Breast epithelium (tissue), 3 donors: Measurements from ENCODE around the gene SLC30A10.
"Not testable (repeated sequence)": the region's sequence is repeated elsewhere in the genome, so short reads cannot be mapped to it uniquely, and the experiment has no call there.

Source experiments
- POLR2A ChIP-seq: fragments of 450-650 bp; IDR thresholded peaks from one replicate; pipeline ENCODE4 v1.6.1; 2016; ENCODE audit warnings: antibody characterized with exemption, mild to moderate bottlenecking, moderate library complexity
- POLR2AphosphoS5 ChIP-seq, 3 donors: sonication (generic); formaldehyde crosslinking; IDR thresholded peaks; one replicate each; pipeline ENCODE4 v1.6.1; 2017; ENCODE audit warnings: antibody characterized with exemption in 3 of 3
- TF ChIP-seq, protein P1 (sequence below), 3 donors: fragments of 450-650 bp; IDR thresholded peaks; one replicate each; pipeline ENCODE4 v1.5.1; 2016 to 2017; ENCODE audit warnings: antibody characterized with exemption in 3 of 3, mild to moderate bottlenecking in 3 of 3, moderate library complexity in 3 of 3

DNA sequence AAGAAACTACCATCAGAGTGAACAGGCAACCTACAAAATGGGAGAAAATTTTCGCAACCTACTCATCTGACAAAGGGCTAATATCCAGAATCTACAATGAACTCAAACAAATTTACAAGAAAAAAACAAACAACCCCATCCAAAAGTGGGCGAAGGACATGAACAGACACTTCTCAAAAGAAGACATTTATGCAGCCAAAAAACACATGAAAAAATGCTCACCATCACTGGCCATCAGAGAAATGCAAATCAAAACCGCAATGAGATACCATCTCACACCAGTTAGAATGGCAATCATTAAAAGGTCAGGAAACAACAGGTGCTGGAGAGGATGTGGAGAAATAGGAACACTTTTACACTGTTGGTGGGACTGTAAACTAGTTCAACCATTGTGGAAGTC, 59.7 kb downstream of the SLC30A10 start:
- TF ChIP-seq, protein P1, sequence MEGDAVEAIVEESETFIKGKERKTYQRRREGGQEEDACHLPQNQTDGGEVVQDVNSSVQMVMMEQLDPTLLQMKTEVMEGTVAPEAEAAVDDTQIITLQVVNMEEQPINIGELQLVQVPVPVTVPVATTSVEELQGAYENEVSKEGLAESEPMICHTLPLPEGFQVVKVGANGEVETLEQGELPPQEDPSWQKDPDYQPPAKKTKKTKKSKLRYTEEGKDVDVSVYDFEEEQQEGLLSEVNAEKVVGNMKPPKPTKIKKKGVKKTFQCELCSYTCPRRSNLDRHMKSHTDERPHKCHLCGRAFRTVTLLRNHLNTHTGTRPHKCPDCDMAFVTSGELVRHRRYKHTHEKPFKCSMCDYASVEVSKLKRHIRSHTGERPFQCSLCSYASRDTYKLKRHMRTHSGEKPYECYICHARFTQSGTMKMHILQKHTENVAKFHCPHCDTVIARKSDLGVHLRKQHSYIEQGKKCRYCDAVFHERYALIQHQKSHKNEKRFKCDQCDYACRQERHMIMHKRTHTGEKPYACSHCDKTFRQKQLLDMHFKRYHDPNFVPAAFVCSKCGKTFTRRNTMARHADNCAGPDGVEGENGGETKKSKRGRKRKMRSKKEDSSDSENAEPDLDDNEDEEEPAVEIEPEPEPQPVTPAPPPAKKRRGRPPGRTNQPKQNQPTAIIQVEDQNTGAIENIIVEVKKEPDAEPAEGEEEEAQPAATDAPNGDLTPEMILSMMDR (IDR thresholded peaks at IDR 0.05): not testable (repeated sequence)
- TF ChIP-seq POLR2A; POLR2AphosphoS5 (IDR thresholded peaks at IDR 0.05): not testable (repeated sequence)
